ENCODE results near the gene COL1A1. TPM values are rescaled to one million over a fixed set of nuclear protein-coding genes. Genes with fewer than 3 reads are reported as not detected.

The COL1A1 gene
- total RNA-seq, 1 experiment from 2014 or later = 104 TPM

DNA sequence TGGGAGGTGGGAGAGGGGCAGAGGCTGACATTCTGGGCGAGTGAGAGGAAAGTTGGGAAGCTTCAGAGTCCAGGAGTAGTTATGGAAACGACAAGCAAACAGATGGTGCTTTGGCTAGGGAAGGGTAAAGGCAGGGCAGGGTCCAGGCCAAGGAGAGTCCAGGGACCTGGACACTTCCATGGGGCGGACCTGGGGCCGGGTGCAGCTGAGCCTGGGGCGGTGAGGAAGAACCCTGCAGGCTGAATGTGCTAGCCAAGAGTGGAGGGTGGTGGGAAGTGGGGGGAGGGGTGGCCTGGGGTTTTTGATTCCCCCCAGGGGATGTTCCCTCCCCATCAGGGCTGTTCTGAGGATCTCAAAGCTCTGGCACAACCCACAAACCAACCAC lies 53.6 kb downstream of the COL1A1 start:
- H3K23me2 ChIP-seq (ENCODE audit: insufficient read length, low read depth, low read length, poor library complexity, severe bottlenecking) = peaks cover 25% of the 10 kb centered on the region
- no peak overlapping the region for H4K5ac ChIP-seq (ENCODE audit: insufficient read length, low read depth, low read length)
- no peak overlapping the region for H2BK12ac ChIP-seq (ENCODE audit: insufficient read length, low read depth, low read length)
- TF ChIP-seq, protein P1, sequence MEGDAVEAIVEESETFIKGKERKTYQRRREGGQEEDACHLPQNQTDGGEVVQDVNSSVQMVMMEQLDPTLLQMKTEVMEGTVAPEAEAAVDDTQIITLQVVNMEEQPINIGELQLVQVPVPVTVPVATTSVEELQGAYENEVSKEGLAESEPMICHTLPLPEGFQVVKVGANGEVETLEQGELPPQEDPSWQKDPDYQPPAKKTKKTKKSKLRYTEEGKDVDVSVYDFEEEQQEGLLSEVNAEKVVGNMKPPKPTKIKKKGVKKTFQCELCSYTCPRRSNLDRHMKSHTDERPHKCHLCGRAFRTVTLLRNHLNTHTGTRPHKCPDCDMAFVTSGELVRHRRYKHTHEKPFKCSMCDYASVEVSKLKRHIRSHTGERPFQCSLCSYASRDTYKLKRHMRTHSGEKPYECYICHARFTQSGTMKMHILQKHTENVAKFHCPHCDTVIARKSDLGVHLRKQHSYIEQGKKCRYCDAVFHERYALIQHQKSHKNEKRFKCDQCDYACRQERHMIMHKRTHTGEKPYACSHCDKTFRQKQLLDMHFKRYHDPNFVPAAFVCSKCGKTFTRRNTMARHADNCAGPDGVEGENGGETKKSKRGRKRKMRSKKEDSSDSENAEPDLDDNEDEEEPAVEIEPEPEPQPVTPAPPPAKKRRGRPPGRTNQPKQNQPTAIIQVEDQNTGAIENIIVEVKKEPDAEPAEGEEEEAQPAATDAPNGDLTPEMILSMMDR (conservative IDR thresholded peaks at IDR 0.05) = no peak
- no peak overlapping the region for H3K27ac ChIP-seq (ENCODE audit: insufficient read length, low read depth, low read length)
- no peak overlapping the region for H2BK120ac ChIP-seq (ENCODE audit: low read depth, low read length, poor library complexity, severe bottlenecking)
- H2AK5ac ChIP-seq (ENCODE audit: insufficient read length, low read length) = no peak overlapping the region
- H2AFZ ChIP-seq (ENCODE audit: low read length) = no peak overlapping the region
- no peak overlapping the region for H3K27ac Mint-ChIP-seq
- H3K79me1 ChIP-seq (ENCODE audit: insufficient read depth, low read depth, low read length, poor library complexity, severe bottlenecking) = no peaks in the 10 kb centered on the region
- no peak overlapping the region for H4K8ac ChIP-seq (replicated peaks; ENCODE audit: insufficient read length, low read depth, low read length)
- H3K4me1 Mint-ChIP-seq = peaks cover 33 to 57% of the 10 kb centered on the region in 2 experiments
- no peak overlapping the region for H3K4ac ChIP-seq (ENCODE audit: low read depth, low read length)
- H4K91ac ChIP-seq (ENCODE audit: insufficient read length, low read depth, low read length) = no peak overlapping the region
- no peak overlapping the region for H2BK5ac ChIP-seq (ENCODE audit: insufficient read length, low read length)
- no peak overlapping the region for H3K23ac ChIP-seq (ENCODE audit: insufficient read length, low read depth, low read length)
- no peaks in the 10 kb centered on the region for H3K79me2 ChIP-seq (ENCODE audit: insufficient read depth, low read length)
- no peaks in the 10 kb centered on the region for H3K9me3 ChIP-seq (ENCODE audit: control insufficient read depth, low read depth, low read length)
- H3K27me3 ChIP-seq (ENCODE audit: insufficient read depth, low read length) = no peaks in the 10 kb centered on the region; the same call in 1 of the 2 replicates
- peak overlapping the region; percentile 45 for H3K4me2 ChIP-seq (ENCODE audit: insufficient read depth, insufficient read length, low read length)
- no peak overlapping the region for H2BK15ac ChIP-seq (ENCODE audit: low read depth, low read length)
- no peak overlapping the region for H3K18ac ChIP-seq (ENCODE audit: insufficient read length, low read depth, low read length)
- H4K20me1 ChIP-seq (ENCODE audit: control insufficient read depth, insufficient read depth, insufficient read length) = peaks cover 3% of the 10 kb centered on the region
- WGBS (ENCODE audit: extremely low coverage, insufficient read length, low lambda C conversion rate) = no CpG with 5 or more reads among the region's 5 CpGs
- no peaks in the 10 kb centered on the region for H3K9me3 Mint-ChIP-seq
- no peak overlapping the region for H3K56ac ChIP-seq (ENCODE audit: insufficient read length, low read depth, low read length)
- no peak overlapping the region for H3K9ac ChIP-seq (ENCODE audit: extremely low read depth, insufficient read length, low read length)
- peak; percentile 46 for DNase-seq
- H3K27me3 Mint-ChIP-seq (ENCODE audit: low read depth) = peaks cover 13% of the 10 kb centered on the region
- no peak overlapping the region for H3K14ac ChIP-seq (ENCODE audit: insufficient read depth, low read length)
- H3K4me3 Mint-ChIP-seq = peak overlapping the region; percentile 75 to 78
- H2BK20ac ChIP-seq (ENCODE audit: low read depth, low read length, poor library complexity, severe bottlenecking) = no peak overlapping the region
- H3K36me3 Mint-ChIP-seq (ENCODE audit: insufficient read depth in 1 of 3, low read depth in 3 of 3) = peaks cover 7 to 25% (median 19%) of the 10 kb centered on the region in 3 experiments; a peak in 6 of 7 replicates
- peaks cover 4% of the 10 kb centered on the region; the same call in 1 of the 2 replicates for H3K4me1 ChIP-seq (ENCODE audit: insufficient read depth, low read length)
- no peak overlapping the region for H3T11ph ChIP-seq (ENCODE audit: low read length)

Data from H9 (cell line).